Activated CD8-positive, alpha-beta memory T cell treated with anti-CD3 and anti-CD28 coated beads, Interleukin-2, amount 50 U/mL, for 1 hour (primary cell): ENCODE measurements around the gene LIMS1.

Source experiments
- DNase-seq: peaks from one replicate; pipeline ENCODE4 v3.0.0-alpha.2; 2020; ENCODE audit errors: extremely low read depth

LIMS1 gene

GRCh38 chr2:108615480-108616090, 81.3 kb downstream of the LIMS1 start:
- DNase-seq, result no peak

GRCh38 chr2:108616318-108616717, 82.0 kb downstream of the LIMS1 start:
- no peak for DNase-seq

DNA sequence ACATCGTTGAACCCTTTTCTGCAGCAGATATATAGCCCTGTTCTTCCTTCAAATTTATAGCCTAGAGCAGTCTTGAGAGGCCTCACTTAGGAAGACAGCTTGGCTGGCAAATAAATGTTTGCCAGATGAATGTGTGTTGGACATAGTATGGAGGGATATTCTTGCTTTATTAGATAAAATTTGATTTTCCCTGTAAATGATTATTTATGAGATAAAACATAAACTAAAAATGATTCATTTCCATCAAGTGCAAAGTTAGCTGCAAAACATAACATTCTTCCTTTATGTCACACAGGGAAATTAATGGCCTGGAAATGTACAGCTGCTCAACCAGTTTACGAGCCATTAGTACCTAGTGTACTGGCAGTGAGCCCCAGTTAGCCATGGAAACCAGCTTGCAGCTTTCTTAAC, 82.5 kb downstream of the LIMS1 start:
- DNase-seq, result no peak

- no peak for DNase-seq
Observed at GRCh38 chr2:108617617-108618016, 83.3 kb downstream of the LIMS1 start.

GRCh38 chr2:108619925-108620620, 85.8 kb downstream of the LIMS1 start:
- no peak for DNase-seq

GRCh38 chr2:108620656-108621055, 86.4 kb downstream of the LIMS1 start:
- DNase-seq, result no peak

GRCh38 chr2:108621087-108621559, 86.9 kb downstream of the LIMS1 start:
- DNase-seq, result peak; percentile 63

GRCh38 chr2:108621687-108622681, 87.7 kb downstream of the LIMS1 start:
- no peak for DNase-seq

DNA sequence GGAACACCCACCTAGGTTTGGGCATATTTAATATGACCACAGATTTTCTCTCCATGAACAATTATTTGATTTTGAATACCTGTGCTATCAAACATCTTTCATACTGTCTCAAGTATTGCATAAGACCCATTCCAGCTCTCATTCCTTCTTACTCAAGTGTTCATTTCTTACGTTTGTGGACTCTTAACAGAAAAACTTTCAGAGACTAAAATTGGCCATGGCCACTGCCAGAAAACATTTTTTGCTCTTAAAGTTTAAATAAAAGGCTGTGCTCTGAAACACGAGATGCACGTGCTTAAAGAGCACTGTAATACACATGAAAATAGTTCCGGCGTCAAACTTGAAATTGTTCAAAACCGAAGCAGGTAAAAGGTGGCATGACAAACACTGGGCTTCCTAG, 89.3 kb downstream of the LIMS1 start:
- no peak for DNase-seq

DNA sequence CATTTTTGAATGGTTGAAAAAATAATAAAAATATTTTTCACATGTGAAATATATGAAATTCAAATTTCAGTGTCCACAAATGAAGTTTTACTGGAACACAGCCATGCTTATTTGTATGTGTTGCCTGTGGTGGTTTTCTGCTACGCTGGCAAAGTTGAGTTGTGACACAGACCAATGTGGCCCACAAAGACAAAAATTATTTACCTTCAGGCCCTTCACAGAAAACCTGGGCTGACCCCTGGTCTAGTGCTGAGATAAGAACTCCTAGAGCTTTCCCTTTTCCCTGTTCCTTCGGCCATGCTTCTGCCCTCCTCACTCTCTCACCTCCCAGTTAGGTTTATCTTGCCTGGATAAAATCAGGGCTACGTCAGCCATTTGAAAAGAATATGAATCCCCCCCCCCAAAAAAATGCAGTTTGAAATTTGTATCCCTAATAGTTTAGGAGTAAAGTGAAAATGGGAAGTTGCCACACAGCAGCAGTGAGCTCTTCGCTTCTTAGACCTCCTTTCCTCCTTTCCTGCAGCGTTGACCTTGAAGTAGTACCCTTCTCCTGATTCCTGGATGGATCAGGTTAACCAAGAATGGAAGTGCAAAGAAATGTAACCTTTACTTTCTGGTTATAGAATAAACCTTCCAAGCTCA, 91.0 kb downstream of the LIMS1 start:
- no peak for DNase-seq

DNA sequence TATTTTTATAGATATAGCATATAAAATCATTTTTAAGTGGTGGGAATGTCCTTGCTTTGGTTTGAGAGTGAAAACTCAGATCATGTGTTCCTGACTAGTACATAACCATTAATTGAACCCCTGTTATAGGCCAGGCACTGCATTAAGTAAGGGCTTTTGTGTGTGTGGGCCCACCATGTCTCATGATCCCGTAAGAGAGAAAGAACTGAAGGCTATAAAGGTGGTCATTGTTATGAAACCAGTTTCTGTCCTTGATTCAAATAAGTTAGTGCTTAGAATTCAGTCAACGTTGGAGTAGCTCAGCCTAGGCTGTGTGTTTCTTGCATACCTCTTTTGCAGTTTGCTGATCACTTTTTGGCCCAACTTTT, 91.5 kb downstream of the LIMS1 start:
- no peak for DNase-seq

GRCh38 chr2:108626995-108627394, 92.7 kb downstream of the LIMS1 start:
- no peak for DNase-seq

- no peak for DNase-seq
Observed at GRCh38 chr2:108627911-108628567, 93.8 kb downstream of the LIMS1 start.

DNA sequence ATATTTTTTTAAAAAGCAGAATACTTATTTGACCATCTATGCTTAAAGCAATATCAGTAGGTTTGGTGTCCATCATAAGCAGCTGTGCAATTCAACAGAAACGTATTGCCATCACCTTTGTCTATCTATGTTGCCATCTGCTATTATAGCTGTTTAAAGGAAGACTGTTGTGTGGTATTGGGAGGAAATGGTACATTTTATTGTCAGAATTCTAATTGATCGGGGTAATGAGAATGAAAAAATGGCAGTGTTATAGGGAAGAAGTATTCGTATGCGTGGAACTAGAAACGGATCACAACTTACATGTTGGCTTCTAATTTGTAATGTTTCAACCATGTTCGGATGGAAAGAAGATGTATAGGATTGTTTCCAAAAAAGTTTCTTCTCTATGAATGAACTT, 94.7 kb downstream of the LIMS1 start:
- DNase-seq, result no peak

DNA sequence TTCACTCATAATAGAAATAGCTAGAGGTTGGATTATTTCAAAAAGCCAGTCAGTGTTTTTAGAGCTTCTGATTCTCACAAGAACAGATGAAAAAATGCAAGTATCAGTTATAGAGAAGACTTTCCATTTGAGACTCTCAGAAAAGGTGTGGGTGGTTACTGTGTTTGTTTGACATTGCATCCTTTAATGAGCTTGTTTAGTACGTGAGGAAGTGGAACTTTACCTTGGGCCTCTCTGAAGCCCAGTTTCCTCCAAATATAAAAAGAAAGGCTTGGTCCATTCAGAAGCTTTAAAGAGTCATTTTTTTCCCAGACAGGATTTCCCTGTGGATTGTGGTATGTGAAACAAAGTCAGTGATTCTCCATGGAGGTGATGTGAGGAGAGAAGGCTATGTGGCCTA, 95.1 kb downstream of the LIMS1 start:
- no peak for DNase-seq

- no peak for DNase-seq
Observed at GRCh38 chr2:108630567-108631405, 96.5 kb downstream of the LIMS1 start.

DNA sequence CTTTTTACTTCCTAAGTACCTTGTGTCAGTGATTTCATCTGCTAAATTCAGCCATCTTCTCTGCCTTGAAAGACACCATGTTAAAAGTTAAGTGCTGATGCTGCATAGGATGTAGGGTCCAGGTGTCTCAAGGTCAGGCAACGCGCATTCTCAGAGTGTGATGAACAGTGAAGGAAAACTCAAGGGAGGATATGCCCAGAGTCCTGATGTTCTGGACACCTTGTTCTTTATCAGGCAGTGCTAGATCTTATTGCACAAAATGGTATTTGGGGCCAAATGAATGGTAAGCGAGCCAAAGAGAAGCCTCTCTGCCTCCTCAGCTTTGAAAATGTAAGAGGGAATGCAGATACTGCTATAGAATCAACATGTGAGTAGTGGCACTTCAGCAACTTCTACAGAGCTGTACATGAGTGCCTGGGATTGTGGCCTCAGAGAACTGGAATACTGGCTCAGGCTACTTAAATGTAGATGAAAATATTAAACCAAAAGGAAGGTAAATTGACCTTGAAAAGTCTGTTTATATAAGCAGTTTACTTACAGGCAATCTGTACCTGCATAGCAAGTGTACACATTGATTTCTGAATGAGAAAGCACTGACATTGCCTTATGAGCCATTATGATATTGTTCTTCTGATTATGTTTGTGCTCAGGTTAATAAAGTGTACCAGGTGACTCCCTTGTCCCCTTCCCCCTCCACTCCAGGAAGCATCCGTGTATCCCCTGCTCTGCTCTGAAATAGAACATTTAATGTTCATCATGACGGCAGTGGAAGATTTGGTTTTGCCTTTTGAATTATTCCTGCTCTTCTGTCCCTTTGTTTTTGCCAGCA, 98.3 kb downstream of the LIMS1 start:
- no peak for DNase-seq

- no peak for DNase-seq
Observed at GRCh38 chr2:108633409-108633808, 99.1 kb downstream of the LIMS1 start.

- DNase-seq, result no peak
Observed at GRCh38 chr2:108634011-108634410, 99.7 kb downstream of the LIMS1 start.
